Stimulated activated naive CD4-positive, alpha-beta T cell (primary cell): ENCODE data around the gene MAST4.

Source experiments
- DNase-seq, 6 experiments: peaks; one replicate each; lab custom pipeline; 2025; lab: John Stamatoyannopoulos, UW

The MAST4 gene

DNA sequence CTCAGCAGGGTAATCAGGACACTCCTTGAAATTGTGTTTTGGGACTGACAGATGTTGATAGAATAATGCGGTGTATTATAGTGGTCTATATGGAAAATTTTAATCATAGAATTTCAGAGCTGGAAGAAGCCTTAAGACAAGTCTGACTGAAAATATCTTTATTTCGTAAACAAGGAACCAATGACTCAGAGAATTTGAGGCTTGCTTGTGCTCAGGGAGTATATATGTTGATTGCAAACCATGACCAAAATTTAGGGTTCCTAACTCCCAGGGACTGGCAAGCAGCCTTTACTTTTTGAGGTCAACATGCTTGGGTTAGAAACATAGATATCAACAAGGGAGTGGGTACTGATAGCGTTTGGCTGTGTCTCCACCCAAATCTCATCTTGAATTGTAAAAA lies 313.2 kb downstream of the MAST4 start:
- DNase-seq: no peak

DNA sequence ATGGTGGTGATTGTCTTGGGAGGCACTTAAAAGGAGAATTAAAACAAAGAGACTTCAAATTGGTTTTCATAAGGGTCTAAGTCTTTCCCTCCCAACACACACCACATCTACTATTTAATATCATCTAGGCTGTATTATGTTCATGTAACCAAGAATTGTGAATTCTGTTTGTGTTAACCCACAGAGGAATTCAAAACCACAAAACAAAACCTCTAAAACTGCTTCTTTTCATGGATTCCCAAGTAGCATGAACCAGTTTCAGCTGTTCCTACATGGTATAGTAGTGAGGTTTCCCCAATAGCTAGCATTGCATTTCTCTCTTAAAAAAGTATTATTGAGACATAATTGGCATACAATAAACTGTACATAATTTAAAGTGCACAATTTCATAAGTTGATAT lies 316.6 kb downstream of the MAST4 start:
- DNase-seq: no peak

DNA sequence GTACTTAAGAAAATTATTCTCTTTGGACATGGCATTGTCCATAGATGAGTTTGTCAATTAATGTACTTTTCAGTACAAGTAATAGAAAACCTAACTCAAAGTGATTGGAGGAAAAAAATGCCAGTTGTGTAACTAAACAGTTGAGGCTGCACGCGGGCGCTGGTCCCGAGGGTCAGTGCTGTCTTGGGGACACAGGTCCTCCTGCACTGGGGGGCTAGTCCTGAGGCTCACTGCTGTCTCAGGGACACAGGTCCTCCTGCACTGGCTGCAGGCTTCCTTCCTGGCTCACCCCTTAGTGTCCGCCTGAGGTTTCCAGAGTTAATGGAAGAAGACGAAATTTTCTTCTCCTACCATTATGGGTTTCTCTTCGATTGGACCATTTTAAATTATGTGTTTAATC lies 319.3 kb downstream of the MAST4 start:
- no peak for DNase-seq

DNA sequence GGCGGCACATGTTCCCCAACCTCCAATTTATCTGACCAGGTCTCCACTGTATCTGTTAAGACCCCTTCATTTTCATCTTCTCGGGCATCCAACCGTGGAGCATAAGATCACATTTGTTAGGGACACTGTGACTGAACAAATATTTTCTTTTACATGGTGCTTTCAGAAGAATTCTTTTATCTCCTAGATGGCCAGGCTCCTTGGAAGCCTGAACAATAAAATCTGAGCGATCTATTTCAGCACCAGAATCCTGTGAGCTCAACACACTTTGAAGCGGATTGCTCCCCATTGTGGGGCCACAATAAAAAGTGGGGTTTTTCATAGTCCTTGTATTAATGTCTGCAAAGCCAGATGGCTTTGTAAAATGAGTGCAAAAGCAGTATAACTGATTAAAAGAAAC lies 326.7 kb downstream of the MAST4 start:
- no peak for DNase-seq

DNA sequence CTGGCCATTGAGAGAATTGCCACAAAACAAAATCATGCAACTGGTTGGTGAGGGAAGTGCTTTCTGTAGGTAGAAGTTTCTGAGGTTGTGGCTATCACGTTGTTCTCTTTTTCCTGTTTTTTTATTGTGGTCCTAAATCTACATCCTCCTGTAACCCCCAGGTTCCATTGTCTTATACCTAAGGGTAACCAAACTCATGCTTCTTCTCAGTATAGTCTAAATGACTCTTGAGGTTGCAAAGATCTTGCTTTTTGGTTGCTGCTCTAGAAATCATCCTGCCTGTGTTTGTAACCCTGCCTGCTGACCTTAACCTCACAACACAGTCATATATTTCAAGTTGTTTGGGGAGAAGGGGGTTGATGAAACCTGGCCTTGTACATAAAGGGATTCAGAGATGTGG lies 327.3 kb downstream of the MAST4 start:
- no peak for DNase-seq

DNA sequence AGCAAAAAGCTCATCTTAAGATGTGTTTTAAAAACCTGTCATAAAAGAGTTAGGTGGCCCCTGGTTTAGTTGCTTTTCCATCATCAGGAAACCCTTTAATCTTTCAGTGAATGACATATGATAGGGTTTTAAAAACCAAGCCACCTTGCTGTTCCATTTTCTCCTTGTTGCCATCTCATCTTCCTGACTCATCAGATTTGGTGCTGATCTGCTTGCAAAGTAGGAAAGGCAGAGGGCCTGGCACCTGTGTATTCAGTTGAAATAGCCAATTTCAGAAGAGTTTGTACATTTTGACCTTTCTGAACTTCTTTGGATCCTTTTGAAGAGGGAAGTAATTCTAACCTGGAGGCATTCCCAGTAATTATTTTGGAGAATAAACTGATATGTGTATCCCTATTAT lies 327.7 kb downstream of the MAST4 start:
- DNase-seq: no peak

DNA sequence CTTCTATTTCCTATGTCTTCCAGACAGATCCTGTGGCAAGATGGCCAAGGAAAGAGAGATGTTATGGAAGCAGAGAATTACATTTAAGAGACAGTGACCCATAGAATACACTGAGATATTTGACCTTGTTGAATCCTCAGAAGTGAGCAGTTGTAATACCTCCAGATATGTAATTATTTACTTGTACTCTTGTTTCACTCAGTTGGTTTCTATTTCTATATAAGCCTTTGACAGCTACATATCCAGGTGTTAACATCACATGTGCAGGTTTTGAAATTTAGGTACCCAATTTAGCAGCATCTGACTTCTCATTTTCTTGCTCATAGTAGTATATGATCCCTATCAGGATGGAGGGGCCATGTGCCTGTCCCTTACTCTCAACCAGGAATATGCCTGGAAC lies 330.9 kb downstream of the MAST4 start:
- DNase-seq: no peak

DNA sequence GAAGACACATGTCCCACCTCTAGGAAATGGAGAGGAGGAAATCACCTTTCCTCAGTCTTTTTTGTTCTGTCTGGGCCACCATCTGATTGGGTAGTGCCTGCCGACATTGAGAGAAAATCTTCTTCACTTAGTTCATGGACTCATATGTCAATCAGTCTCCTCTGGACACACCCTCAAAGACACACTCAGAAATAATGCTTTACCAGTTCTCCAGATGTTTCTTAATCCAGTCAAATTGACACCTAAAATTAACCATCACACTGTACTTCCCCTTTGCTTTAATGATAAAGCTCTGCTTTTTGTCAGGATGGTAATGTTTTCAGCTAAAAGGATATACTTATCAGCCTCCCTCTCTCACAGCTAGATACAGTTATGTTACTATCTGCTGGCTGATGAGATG lies 333.1 kb downstream of the MAST4 start:
- no peak for DNase-seq

DNA sequence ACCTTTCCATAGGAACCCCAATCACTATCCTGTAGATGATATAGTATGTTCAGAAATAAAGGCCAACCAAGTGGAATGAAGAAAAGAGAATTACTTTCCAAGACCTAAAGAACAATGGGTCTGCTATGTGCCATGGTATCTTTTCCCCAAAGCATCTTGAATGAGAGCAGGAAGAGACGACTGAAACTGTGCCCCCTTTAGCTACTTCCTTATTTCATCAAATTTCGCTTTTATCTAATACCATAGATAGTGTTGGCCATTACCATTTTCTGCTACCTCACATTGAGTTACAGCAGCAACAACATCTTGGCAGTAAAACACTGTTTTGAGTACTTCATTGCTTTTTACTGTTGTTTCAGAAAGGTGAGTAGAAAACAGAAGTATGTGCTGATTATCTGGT lies 333.8 kb downstream of the MAST4 start:
- DNase-seq: no peak

DNA sequence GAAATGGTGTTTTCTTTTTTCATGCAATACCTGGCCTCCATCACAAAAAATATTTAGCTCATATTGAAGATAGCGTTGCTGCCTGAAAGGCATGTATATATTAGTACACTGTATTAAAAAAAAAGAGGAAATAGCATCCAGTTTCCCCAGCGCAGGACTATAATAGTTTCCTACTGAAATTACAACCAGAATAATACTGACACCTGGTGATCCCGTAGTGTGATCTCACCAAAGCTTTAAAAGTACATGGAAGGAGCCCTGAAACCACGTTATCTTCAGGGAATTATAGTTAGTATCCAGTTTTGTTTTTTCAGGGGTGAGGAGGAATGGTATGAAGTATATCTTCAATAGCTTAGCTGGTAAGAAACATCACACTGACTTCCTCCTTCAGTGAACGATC lies 335.5 kb downstream of the MAST4 start:
- DNase-seq: no peak

DNA sequence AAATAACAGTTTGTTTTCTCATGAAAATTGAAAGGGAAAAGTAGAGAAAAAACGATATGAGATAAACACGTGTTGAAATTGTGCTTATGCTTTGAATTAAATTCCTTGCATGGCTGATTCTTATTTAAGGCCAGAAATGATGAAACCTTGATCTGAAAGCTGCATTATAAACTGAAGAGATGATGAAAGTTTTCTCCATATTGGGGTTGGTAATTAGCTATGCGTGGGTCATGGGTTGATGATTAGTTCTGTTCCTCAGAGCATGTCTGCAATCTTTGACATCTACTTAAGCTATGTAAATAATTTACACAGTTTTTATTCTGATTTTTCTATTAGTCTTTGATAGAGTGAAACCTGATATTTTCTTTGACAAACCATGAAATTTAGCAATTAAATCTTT lies 336.3 kb downstream of the MAST4 start:
- DNase-seq: no peak

DNA sequence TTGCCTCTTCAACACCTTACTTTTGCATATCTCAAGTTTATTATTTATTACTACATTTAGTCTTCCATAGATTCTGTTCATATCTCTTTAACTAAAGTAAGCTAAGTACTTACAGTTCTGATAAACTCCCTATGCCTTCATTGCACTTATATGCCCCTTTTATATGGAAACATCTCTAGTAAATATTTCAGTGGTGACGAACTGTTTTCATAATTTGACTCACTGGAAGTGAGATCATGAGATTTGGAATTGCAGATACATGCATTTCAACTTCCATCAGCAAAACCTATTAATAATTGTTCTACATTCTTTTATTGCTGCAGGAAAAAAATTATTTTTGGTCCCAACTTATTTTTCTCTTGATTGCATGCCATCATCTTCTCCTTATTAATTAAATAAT lies 336.9 kb downstream of the MAST4 start:
- DNase-seq: no peak

DNA sequence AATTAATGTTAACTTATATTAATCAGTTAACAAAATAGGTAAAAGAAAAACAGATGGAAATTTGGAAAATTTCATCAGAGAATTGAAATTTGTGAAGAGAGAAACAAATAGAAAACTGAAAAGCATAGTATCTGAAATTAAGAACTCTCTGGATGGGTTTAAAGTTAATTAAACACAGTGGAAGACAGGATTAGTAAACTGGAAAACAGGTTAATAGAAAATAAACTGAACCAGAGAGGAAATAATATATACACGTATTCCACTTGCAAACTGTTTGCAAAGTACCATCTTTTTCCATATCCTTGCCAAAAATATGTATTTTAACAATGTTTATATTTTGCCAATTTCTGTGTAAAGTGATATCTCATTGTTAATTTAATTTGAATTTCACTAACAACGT lies 342.9 kb downstream of the MAST4 start:
- no peak for DNase-seq

DNA sequence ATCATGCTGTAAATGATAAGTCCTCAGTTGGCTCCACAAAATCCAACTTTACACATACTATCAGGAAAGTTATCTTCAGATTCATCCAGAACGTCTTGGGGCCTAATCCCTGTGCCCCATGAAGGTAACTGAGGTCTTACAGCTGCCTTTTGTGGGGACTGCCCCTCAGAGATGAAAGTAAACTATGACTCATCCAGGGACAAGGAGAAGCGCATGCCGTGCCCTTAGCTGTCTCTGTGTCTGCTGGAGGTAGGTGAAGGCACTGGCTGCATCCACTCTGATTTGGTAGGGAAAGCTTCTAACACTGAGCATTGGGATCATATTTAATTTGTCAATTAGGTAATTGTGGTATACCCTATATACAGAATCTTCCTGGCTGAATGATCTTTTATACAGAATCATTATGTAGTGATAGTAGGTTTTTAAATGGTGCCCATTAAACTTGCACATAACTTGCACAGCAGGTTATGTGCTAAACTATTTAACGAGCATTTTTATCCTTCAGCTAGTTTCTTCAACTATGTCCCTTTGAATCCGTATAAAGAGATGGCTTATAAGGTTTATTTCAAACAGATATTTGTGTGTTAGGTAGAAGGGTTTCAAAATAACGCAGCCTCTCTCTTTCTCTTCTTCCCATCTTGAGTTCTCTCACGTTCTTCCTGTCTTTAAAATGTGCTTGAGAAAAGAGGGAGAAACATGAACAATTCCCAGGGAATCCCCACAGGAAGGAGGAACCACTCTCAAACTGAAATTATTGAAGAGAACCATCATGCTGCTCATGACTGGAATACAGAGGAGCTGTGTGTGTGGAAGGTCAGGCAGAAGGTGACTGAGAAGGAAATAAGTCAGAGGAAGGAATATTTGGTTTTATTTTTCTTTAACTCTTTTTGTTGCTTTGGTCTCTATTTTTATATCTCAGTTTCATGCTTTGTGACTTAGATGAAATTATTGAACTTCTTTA lies 349.5 kb downstream of the MAST4 start:
- DNase-seq: no peak

DNA sequence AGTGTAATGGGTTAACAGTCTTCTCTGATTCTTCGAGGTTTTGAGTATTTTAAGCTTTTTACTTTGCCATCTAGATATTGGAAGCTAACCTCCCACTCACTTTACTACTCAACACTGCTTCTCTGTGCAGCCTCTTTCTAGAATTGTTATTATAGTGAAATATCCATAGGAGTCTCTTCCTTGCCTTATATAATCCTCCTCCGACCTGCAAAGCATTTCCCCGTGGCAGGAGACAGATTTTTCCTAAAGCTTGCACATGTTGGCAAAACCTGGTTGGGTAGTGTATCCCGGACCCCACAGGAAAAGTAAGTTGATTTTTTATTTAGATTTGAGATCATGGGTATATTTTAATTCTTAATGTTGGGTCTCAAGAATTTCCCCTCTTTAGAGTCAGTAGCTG lies 351.3 kb downstream of the MAST4 start:
- DNase-seq: no peak

DNA sequence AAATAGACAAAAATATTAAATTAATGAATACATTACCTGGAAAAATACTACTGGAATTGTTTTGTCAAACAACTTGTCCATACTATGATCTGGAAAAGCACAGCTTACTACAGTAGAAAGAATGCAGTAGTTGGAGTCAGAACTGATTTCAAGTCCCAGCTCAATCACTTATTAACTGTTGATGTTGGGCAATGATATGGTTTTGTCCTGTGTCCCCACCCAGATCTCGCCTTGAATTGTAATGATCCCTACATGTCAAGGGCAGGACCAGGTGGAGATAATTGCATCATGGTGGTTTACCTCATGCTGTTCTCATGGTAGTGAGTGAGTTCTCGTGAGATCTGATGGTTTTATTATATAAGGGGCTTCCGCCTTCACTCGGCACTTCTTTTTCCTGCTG lies 352.9 kb downstream of the MAST4 start:
- no peak for DNase-seq

DNA sequence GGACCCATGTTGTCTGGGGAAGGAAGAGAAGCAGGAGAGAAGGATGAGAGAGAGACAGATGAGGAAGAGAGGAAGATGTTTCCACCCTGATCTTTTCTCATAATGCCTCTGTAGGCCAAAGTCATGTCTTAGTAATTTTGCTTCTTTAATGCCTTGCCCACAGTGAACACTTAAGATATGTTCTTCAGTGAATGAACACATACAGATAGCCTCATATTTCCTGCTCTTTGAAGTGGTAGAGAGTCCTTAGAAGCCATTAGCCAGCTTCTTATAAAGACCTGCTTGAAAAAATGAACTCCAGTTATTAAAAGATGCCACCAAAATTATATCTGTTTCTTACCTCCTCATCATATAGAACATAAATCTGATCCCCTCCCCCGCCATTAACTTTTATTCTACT lies 356.0 kb downstream of the MAST4 start:
- DNase-seq: no peak

DNA sequence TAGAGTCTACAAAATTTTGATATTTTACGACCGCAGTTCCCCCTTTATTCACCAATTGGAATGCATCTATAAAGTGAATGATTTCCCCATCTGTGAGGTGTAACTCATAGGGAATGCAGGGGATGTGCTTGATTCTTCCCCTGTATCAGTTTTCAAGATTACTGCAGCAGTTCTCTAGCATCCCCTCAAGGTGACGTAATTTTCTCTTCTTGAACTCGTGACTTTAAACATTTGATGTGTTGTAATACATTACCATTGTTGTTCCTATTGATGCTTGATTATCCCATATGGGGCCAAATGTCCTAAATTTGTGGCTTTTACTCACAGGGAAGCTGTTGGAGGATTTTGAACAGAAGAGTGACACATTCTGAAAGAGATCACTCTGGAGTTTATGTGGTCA lies 360.2 kb downstream of the MAST4 start:
- no peak for DNase-seq

DNA sequence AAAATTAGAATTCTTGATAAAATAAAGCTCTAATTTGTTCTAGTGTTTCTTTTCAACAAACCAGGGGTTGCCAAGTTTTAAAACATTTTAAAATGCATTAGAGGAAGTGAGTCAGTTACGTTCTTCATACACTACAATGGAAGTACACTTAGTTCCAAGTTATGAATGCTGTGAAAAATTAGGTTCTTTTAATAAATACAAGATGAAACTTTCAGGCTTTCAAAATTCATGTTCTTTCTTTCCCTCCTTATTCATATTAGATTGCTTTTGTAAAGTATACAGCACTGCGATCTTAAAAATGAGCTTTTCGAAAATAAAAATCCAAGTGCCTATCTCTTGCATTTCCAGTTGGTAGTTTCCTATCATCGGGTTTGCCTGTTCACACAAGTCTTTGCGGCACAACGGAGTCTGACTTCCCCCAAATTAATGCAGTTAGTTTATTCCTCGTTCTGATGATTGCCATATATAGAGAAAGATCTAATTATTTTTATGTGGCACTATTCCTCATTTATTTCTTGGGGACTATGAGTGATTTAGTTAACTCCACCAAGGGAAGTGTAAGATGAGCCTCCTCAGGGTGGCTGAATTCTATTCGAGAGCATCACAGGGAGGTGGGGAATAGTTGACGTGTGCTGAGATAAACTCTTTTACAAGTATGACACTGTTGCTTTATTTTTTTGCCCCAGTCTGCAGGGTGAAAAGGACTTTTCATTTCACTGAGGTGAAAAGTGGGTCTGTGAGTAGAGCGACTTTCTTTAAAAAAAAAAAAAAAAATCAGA lies 362.2 kb downstream of the MAST4 start:
- no peak for DNase-seq

DNA sequence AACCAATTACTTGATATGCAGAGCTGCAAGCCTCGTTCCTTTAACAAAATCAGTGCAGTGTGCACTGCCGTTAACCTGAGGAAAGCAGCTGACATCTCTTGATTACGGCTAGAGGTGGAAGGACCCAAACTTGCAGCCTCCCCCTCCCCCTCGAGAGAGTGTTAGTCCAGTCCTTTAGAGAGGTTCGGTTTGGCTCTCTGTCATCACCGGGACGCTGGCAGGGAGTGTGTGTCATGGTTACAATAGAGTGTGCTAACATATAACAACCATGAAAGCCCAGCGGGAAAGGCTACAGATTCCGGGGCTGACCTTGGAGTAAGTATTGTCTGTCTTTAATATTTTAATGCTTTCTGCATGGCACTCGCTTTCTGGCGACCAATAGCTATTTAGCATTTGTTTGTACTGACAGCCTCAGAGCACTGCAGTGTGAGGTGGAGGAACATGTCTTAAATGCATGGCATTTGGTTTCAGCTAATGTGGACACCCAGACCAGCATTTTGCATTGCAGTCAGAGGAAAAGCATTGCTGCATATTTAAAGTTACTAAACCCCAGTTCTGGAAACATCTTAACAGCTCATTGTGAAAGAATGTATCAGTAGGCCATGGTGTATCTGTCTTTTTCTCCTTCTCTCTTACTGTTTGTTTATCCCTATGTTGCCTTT lies 362.9 kb downstream of the MAST4 start:
- no peak for DNase-seq

DNA sequence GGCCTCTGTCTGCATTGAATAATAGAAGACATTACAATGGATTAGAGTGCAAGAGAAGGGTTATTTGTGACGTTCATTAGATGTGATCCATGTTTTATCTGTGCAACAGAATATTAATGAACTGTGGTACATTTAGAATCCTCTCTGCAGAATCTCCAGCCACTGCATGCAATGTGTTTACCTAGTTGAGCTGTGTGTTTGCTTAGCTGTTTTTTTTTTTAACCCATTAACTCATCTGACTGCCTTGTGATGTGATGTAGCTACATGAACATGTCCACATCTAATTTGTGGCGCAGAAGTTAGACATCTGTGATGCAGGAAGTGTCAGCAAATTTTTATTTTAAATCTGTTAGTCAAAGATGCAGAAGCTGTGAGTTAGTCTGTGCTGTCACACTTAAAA lies 363.5 kb downstream of the MAST4 start:
- no peak for DNase-seq

DNA sequence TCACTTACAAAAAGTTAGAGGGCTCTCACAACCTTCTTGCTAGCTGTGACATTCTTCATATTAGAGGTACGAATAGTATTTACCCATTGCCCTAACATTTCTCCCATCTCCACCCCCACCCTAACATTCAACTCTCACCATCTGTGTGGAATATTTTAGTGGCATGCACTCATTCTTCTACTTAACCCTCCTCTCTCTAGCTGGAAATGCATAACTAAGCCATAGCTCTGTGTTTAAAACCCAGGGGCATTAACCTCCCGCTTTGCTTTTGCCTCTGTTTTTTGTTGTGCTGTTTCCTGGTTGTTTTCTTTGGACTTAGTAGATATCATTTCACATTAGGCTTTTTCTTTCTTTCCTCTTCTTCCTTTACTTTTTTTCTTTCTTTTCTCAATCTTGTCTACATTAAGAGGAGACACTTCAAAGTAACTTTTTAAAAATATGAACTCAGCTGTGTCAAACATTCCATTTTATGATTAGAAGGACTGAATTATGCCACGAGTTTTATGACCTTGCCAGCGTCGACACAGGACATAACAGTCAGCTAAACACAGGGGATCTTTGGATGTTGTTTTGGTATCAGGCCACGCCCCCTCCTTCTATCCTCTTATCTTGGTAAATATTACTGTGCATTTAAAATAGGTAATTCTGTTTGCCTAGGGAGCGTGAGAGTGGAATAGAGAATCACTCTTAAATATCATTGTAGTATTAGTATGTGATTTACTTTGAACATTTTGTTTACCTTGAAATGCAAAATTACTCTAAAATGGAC lies 364.4 kb downstream of the MAST4 start:
- DNase-seq: no peak
